H1 (cell line): ENCODE measurements around the gene LPIN2. TPM values are rescaled to one million over a fixed set of nuclear protein-coding genes. Genes with fewer than 3 reads are reported as not detected.

Source experiments
- BCL11A ChIP-seq, 2 experiments: IDR thresholded peaks; one replicate each; pipeline ENCODE4 v1.6.1; 2011; ENCODE audit warnings: low read depth in 2 of 2, low read length in 2 of 2, mild to moderate bottlenecking in 2 of 2
- EZH2 ChIP-seq: fragments of 200-600 bp; sonication (generic); IDR thresholded peaks from 2 replicates; pipeline ENCODE4 v1.7.1; 2012; ENCODE audit warnings: low read depth, mild to moderate bottlenecking, moderate library complexity, low read length, inconsistent platforms; ENCODE audit not compliant: severe bottlenecking
- TAF7 ChIP-seq: optimal IDR thresholded peaks from 2 replicates; pipeline ENCODE3; 2011; ENCODE audit warnings: low read depth, mild to moderate bottlenecking, inconsistent platforms, low read length, moderate library complexity, borderline replicate concordance
- polyA plus RNA-seq, 7 experiments: library from polyadenylated mRNA; depleted of rRNA in 3 of 7; stranded (reverse) in 5 of 7; unstranded in 2 of 7; fragments of >200 nt in 5 of 7; fragments of 200-250 nt in 2 of 7; gene quantifications; 1 replicate in 5 of 7; 2 replicates in 1 of 7; 4 replicates in 1 of 7; pipeline versions ENCODE4 v1.2.1 to v1.2.3, GENCODE V29; 2011 to 2013; ENCODE audit warnings: missing spikeins in 2 of 7, mixed read lengths in 2 of 7
- total RNA-seq: library from RNA; stranded (reverse); fragmentation: NEBNext Ultra II Directional; extraction: Animal tissue kit (Norgen Biotek cat#: 25700); gene quantifications from 2 replicates; pipeline ENCODE4 v1.2.1, GENCODE V29; 2021
- TF ChIP-seq, protein P1 (sequence below): fragments of 300-600 bp; sonication (generic); IDR thresholded peaks from 2 replicates; pipeline ENCODE4 v1.7.1; 2012; ENCODE audit warnings: low read length, moderate library complexity, mild to moderate bottlenecking, inconsistent platforms; ENCODE audit not compliant: insufficient replicate concordance

Gene LPIN2
- total and polyA plus RNA-seq, 2 of the 8 experiments (the other 6 are each of a cell fraction or from before 2014, with no cell fraction given) = 7.4 to 14.2 TPM

DNA sequence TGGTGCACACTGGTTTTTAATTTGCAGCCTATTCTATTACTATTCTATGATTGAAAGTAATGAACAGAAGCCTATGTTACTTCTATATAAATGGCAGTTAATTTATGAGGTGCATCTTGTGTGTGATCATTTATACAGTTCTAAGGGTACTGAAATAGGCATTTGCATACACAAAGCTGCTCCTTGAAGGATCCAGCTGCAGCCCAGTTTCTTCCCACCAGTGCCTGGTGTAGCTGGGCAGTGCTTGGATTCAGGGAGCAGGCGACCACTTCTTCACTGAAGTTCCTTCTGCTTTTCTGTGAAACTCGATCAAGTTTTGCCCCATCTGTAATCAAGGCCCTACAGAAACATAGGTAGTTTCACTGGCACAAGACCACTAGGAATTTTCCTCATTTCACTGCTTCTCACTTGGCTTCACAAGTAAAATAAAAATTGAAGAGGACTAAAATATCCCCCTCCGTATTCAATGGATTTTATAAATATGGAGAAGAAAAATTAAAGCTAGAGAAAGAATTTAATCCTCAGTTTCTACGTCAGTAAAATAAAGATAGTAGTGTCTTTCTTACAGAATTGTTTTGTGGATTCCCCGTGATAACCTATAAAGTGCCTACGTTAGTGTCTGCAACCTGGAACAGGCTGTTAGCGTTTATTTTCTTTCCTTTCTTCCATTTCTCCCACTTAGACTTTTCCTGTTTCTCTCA lies 1.7 kb upstream of the LPIN2 start (continued):
- TF ChIP-seq TAF7 = no peak
- TF ChIP-seq, protein P1, sequence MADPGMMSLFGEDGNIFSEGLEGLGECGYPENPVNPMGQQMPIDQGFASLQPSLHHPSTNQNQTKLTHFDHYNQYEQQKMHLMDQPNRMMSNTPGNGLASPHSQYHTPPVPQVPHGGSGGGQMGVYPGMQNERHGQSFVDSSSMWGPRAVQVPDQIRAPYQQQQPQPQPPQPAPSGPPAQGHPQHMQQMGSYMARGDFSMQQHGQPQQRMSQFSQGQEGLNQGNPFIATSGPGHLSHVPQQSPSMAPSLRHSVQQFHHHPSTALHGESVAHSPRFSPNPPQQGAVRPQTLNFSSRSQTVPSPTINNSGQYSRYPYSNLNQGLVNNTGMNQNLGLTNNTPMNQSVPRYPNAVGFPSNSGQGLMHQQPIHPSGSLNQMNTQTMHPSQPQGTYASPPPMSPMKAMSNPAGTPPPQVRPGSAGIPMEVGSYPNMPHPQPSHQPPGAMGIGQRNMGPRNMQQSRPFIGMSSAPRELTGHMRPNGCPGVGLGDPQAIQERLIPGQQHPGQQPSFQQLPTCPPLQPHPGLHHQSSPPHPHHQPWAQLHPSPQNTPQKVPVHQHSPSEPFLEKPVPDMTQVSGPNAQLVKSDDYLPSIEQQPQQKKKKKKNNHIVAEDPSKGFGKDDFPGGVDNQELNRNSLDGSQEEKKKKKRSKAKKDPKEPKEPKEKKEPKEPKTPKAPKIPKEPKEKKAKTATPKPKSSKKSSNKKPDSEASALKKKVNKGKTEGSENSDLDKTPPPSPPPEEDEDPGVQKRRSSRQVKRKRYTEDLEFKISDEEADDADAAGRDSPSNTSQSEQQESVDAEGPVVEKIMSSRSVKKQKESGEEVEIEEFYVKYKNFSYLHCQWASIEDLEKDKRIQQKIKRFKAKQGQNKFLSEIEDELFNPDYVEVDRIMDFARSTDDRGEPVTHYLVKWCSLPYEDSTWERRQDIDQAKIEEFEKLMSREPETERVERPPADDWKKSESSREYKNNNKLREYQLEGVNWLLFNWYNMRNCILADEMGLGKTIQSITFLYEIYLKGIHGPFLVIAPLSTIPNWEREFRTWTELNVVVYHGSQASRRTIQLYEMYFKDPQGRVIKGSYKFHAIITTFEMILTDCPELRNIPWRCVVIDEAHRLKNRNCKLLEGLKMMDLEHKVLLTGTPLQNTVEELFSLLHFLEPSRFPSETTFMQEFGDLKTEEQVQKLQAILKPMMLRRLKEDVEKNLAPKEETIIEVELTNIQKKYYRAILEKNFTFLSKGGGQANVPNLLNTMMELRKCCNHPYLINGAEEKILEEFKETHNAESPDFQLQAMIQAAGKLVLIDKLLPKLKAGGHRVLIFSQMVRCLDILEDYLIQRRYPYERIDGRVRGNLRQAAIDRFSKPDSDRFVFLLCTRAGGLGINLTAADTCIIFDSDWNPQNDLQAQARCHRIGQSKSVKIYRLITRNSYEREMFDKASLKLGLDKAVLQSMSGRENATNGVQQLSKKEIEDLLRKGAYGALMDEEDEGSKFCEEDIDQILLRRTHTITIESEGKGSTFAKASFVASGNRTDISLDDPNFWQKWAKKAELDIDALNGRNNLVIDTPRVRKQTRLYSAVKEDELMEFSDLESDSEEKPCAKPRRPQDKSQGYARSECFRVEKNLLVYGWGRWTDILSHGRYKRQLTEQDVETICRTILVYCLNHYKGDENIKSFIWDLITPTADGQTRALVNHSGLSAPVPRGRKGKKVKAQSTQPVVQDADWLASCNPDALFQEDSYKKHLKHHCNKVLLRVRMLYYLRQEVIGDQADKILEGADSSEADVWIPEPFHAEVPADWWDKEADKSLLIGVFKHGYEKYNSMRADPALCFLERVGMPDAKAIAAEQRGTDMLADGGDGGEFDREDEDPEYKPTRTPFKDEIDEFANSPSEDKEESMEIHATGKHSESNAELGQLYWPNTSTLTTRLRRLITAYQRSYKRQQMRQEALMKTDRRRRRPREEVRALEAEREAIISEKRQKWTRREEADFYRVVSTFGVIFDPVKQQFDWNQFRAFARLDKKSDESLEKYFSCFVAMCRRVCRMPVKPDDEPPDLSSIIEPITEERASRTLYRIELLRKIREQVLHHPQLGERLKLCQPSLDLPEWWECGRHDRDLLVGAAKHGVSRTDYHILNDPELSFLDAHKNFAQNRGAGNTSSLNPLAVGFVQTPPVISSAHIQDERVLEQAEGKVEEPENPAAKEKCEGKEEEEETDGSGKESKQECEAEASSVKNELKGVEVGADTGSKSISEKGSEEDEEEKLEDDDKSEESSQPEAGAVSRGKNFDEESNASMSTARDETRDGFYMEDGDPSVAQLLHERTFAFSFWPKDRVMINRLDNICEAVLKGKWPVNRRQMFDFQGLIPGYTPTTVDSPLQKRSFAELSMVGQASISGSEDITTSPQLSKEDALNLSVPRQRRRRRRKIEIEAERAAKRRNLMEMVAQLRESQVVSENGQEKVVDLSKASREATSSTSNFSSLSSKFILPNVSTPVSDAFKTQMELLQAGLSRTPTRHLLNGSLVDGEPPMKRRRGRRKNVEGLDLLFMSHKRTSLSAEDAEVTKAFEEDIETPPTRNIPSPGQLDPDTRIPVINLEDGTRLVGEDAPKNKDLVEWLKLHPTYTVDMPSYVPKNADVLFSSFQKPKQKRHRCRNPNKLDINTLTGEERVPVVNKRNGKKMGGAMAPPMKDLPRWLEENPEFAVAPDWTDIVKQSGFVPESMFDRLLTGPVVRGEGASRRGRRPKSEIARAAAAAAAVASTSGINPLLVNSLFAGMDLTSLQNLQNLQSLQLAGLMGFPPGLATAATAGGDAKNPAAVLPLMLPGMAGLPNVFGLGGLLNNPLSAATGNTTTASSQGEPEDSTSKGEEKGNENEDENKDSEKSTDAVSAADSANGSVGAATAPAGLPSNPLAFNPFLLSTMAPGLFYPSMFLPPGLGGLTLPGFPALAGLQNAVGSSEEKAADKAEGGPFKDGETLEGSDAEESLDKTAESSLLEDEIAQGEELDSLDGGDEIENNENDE = no peak
- no peak for TF ChIP-seq EZH2
- no peak for TF ChIP-seq BCL11A (IDR thresholded peaks at IDR 0.05; ENCODE audit: low read depth in 2 of 2, low read length in 2 of 2)
